Neural progenitor cell (in vitro differentiated cells): ENCODE results near the gene KRTCAP2.

Source experiments
- CTCF ChIP-seq: fragments of 200-600 bp; sonication (generic); IDR thresholded peaks from 2 replicates; pipeline ENCODE4 v1.5.1; 2017; ENCODE audit warnings: antibody characterized with exemption, mild to moderate bottlenecking
- EZH2 ChIP-seq: fragments of 200-600 bp; sonication (generic); IDR thresholded peaks from 2 replicates; pipeline ENCODE4 v1.6.1; 2017; ENCODE audit warnings: antibody characterized with exemption, mild to moderate bottlenecking, moderate library complexity

DNA sequence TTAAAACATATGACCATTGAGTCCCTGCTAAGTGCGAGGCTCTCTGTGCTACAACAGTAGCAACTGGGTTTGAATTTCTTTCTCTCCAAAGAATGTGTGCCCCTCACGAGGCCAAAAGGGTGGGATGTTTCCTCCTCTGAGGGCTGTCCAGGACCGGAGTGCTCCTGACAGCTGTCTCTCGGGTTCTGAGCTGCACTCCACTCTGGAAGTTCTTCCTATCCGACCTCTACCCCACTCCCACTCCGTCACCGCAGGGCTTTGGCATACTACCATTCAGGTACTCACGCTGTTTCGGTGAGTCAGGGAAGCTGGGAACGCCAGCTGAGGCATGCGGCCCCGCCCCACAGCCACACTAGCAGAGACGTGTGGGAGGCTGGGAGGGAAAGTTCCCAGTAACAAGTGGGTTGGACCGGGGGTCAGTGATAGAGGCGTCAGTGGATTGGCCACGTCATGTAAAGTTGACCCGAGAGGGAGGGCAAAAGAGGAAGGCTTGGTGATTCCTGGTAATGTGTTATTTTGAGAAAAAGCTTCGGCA is 38.2 kb downstream of the KRTCAP2 start:
- TF ChIP-seq CTCF (no peak), EZH2 (no peak)
